NT2/D1 (cell line): ENCODE results near the gene NR4A2.

Experiments used
- DNase-seq: peaks from one replicate; pipeline ENCODE4 v3.0.0-alpha.2; 2011; ENCODE audit warnings: low read depth, low spot score
- H3K27me3 ChIP-seq: 2 replicates; pipeline ENCODE4 v1.6.0; 2011; ENCODE audit warnings: mild to moderate bottlenecking; ENCODE audit not compliant: insufficient read length, insufficient read depth
- H3K36me3 ChIP-seq: 2 replicates; pipeline ENCODE4 v1.6.1; 2011; ENCODE audit warnings: mild to moderate bottlenecking, low read length, mixed read lengths; ENCODE audit not compliant: insufficient read depth, insufficient read length
- H3K4me1 ChIP-seq: 2 replicates; pipeline ENCODE4 v1.5.1; 2011; ENCODE audit not compliant: insufficient read depth, insufficient read length
- H3K4me3 ChIP-seq: 2 replicates; pipeline ENCODE4 v1.5.1; 2011; ENCODE audit warnings: low read depth; ENCODE audit not compliant: insufficient read length
- H3K9ac ChIP-seq: 2 replicates; pipeline ENCODE4 v1.6.0; 2011; ENCODE audit warnings: low read depth; ENCODE audit not compliant: insufficient read length
- H3K9me3 ChIP-seq: 2 replicates; pipeline ENCODE4 v1.5.1; 2011; ENCODE audit warnings: mild to moderate bottlenecking, low read length; ENCODE audit not compliant: insufficient read depth
- SUZ12 ChIP-seq: IDR thresholded peaks from 2 replicates; pipeline ENCODE4 v1.6.1; 2011; ENCODE audit not compliant: insufficient read length, insufficient read depth; ENCODE audit errors: extremely low read depth
- YY1 ChIP-seq: IDR thresholded peaks from 2 replicates; pipeline ENCODE4 v1.6.1; 2011; ENCODE audit not compliant: insufficient read length, insufficient read depth
- ZNF274 ChIP-seq: IDR thresholded peaks from 2 replicates; pipeline ENCODE4 v1.6.1; 2011; ENCODE audit warnings: mild to moderate bottlenecking, low read depth, low read length

Gene NR4A2

GRCh38 chr2:156319811-156320485 is 12.6 kb downstream of the NR4A2 start:
- H3K9ac ChIP-seq: no peak overlapping the region
- no peak overlapping the region for H3K4me3 ChIP-seq
- no peaks in the 10 kb centered on the region for H3K27me3 ChIP-seq
- H3K9me3 ChIP-seq: peaks cover 20% of the 10 kb centered on the region; the same call in 1 of the 2 replicates
- H3K4me1 ChIP-seq: no peaks in the 10 kb centered on the region
- no peak for DNase-seq
- TF ChIP-seq YY1 (no peak), SUZ12 (no peak), ZNF274 (no peak)
- H3K36me3 ChIP-seq: no peaks in the 10 kb centered on the region

- Histone ChIP-seq H3K9ac (no peak overlapping the region), H3K36me3 (no peaks in the 10 kb centered on the region), H3K9me3 (peaks cover 20% of the 10 kb centered on the region; the same call in 1 of the 2 replicates), H3K4me3 (no peak overlapping the region), H3K4me1 (no peaks in the 10 kb centered on the region), H3K27me3 (no peaks in the 10 kb centered on the region)
- TF ChIP-seq SUZ12: no peak
- TF ChIP-seq YY1: no peak
- no peak for TF ChIP-seq ZNF274
- no peak for DNase-seq
Observed at GRCh38 chr2:156317631-156318030, 14.9 kb downstream of the NR4A2 start.

GRCh38 chr2:156311976-156312375 is 20.5 kb downstream of the NR4A2 start:
- Histone ChIP-seq H3K4me3 (no peak overlapping the region), H3K9me3 (no peaks in the 10 kb centered on the region), H3K9ac (no peak overlapping the region), H3K4me1 (no peaks in the 10 kb centered on the region), H3K27me3 (no peaks in the 10 kb centered on the region), H3K36me3 (no peaks in the 10 kb centered on the region)
- TF ChIP-seq SUZ12 (no peak), ZNF274 (no peak), YY1 (no peak)
- DNase-seq: no peak

- H3K9me3 ChIP-seq: no peaks in the 10 kb centered on the region
- no peaks in the 10 kb centered on the region for H3K4me1 ChIP-seq
- no peaks in the 10 kb centered on the region for H3K27me3 ChIP-seq
- no peak overlapping the region for H3K4me3 ChIP-seq
- DNase-seq: no peak
- no peak for TF ChIP-seq YY1
- no peak for TF ChIP-seq SUZ12
- no peak for TF ChIP-seq ZNF274
- no peak overlapping the region for H3K9ac ChIP-seq
- H3K36me3 ChIP-seq: no peaks in the 10 kb centered on the region
Observed at GRCh38 chr2:156310773-156311172, 21.7 kb downstream of the NR4A2 start.

- no peak for TF ChIP-seq YY1
- no peak for TF ChIP-seq SUZ12
- TF ChIP-seq ZNF274: no peak
- DNase-seq: no peak
- Histone ChIP-seq H3K4me3 (no peak overlapping the region), H3K36me3 (no peaks in the 10 kb centered on the region), H3K9me3 (no peaks in the 10 kb centered on the region), H3K27me3 (no peaks in the 10 kb centered on the region), H3K9ac (no peak overlapping the region), H3K4me1 (no peaks in the 10 kb centered on the region)
Observed at GRCh38 chr2:156309917-156310316, 22.6 kb downstream of the NR4A2 start.

GRCh38 chr2:156309167-156309566 is 23.4 kb downstream of the NR4A2 start:
- no peak for DNase-seq
- TF ChIP-seq SUZ12: no peak
- no peak for TF ChIP-seq YY1
- no peak for TF ChIP-seq ZNF274
- Histone ChIP-seq H3K4me3 (no peak overlapping the region), H3K4me1 (no peaks in the 10 kb centered on the region), H3K9ac (no peak overlapping the region), H3K9me3 (no peaks in the 10 kb centered on the region), H3K36me3 (no peaks in the 10 kb centered on the region), H3K27me3 (no peaks in the 10 kb centered on the region)

GRCh38 chr2:156306821-156307220 is 25.7 kb downstream of the NR4A2 start:
- H3K27me3 ChIP-seq: no peaks in the 10 kb centered on the region
- no peaks in the 10 kb centered on the region for H3K36me3 ChIP-seq
- no peak for DNase-seq
- H3K4me3 ChIP-seq: no peak overlapping the region
- no peak for TF ChIP-seq ZNF274
- no peak for TF ChIP-seq SUZ12
- TF ChIP-seq YY1: no peak
- H3K4me1 ChIP-seq: no peaks in the 10 kb centered on the region
- no peaks in the 10 kb centered on the region for H3K9me3 ChIP-seq
- no peak overlapping the region for H3K9ac ChIP-seq

- Histone ChIP-seq H3K9me3 (no peaks in the 10 kb centered on the region), H3K9ac (no peak overlapping the region), H3K36me3 (no peaks in the 10 kb centered on the region), H3K4me3 (no peak overlapping the region), H3K27me3 (no peaks in the 10 kb centered on the region), H3K4me1 (no peaks in the 10 kb centered on the region)
- TF ChIP-seq YY1 (no peak), ZNF274 (no peak), SUZ12 (no peak)
- no peak for DNase-seq
Observed at GRCh38 chr2:156305121-156305520, 27.4 kb downstream of the NR4A2 start.
